ENCODE data around the gene PLCB3.

DNA sequence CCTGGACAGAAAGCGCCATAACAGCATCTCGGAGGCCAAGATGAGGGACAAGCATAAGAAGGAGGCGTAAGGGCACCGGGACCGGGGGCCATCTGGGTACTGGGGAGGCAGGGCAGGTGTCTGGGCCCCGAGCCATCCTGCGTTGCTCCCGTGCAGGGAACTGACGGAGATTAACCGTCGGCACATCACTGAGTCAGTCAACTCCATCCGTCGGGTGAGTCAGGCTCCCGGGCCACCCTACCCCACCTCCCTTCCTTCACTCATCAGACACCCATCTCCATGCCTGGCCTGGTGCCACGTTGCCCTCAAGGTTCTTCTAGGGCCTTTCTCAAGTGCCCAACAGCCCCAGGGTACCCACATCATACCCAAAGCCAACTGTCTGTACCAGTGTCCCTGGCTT is 15.0 kb downstream of the PLCB3 start:
- TF ChIP-seq POLR2A (IDR thresholded peaks at IDR 0.05): no peak
- TF ChIP-seq, protein P1, sequence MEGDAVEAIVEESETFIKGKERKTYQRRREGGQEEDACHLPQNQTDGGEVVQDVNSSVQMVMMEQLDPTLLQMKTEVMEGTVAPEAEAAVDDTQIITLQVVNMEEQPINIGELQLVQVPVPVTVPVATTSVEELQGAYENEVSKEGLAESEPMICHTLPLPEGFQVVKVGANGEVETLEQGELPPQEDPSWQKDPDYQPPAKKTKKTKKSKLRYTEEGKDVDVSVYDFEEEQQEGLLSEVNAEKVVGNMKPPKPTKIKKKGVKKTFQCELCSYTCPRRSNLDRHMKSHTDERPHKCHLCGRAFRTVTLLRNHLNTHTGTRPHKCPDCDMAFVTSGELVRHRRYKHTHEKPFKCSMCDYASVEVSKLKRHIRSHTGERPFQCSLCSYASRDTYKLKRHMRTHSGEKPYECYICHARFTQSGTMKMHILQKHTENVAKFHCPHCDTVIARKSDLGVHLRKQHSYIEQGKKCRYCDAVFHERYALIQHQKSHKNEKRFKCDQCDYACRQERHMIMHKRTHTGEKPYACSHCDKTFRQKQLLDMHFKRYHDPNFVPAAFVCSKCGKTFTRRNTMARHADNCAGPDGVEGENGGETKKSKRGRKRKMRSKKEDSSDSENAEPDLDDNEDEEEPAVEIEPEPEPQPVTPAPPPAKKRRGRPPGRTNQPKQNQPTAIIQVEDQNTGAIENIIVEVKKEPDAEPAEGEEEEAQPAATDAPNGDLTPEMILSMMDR (IDR thresholded peaks at IDR 0.05): no peak
